ENCODE measurements around the gene RBM18.

The RBM18 gene

GRCh38 chr9:122220673-122221182 lies 43.9 kb downstream of the RBM18 start:
- DNase-seq: no peak

- no peak for DNase-seq
These were observed 44.6 kb downstream of the RBM18 start for GRCh38 chr9:122219856-122220672.

- DNase-seq: no peak
These were observed 45.4 kb downstream of the RBM18 start for GRCh38 chr9:122218935-122219855.

- DNase-seq: no peak
These were observed 46.3 kb downstream of the RBM18 start for GRCh38 chr9:122218071-122218934.

GRCh38 chr9:122217640-122218039 lies 47.0 kb downstream of the RBM18 start:
- DNase-seq: no peak

GRCh38 chr9:122216798-122217418 lies 47.7 kb downstream of the RBM18 start:
- DNase-seq: no peak

- DNase-seq: no peak
These were observed 48.4 kb downstream of the RBM18 start for GRCh38 chr9:122216138-122216797.

GRCh38 chr9:122215663-122216062 lies 49.0 kb downstream of the RBM18 start:
- no peak for DNase-seq

GRCh38 chr9:122214507-122214906 lies 50.1 kb downstream of the RBM18 start:
- no peak for DNase-seq

GRCh38 chr9:122213589-122214413 lies 50.8 kb downstream of the RBM18 start:
- DNase-seq: peak; percentile 53

- no peak for DNase-seq
These were observed 51.5 kb downstream of the RBM18 start for GRCh38 chr9:122213102-122213588.

GRCh38 chr9:122212473-122213004 lies 52.1 kb downstream of the RBM18 start:
- no peak for DNase-seq

GRCh38 chr9:122209451-122209850 lies 55.2 kb downstream of the RBM18 start:
- DNase-seq: no peak

- DNase-seq: no peak
These were observed 57.5 kb downstream of the RBM18 start for GRCh38 chr9:122207096-122207495.

- no peak for DNase-seq
These were observed 58.3 kb downstream of the RBM18 start for GRCh38 chr9:122206118-122207046.

GRCh38 chr9:122205176-122205575 lies 59.5 kb downstream of the RBM18 start:
- DNase-seq: no peak

GRCh38 chr9:122204491-122204890 lies 60.1 kb downstream of the RBM18 start:
- no peak for DNase-seq

- DNase-seq: no peak
These were observed 60.6 kb downstream of the RBM18 start for GRCh38 chr9:122204055-122204454.

- no peak for DNase-seq
These were observed 62.5 kb downstream of the RBM18 start for GRCh38 chr9:122202111-122202510.

Data from activated T-cell treated with anti-CD3 and anti-CD28 coated beads, Interleukin-2, amount 50 U/mL, for 1 hour (primary cell).